G401.6 (cell line): ENCODE data around the gene LY6G6F.

Experiments
- FAIRE-seq: peaks from 2 replicates; lab custom pipeline; 2012; peaks lifted over from hg19 to GRCh38; lab: Jason Lieb, UNC

Gene LY6G6F

DNA sequence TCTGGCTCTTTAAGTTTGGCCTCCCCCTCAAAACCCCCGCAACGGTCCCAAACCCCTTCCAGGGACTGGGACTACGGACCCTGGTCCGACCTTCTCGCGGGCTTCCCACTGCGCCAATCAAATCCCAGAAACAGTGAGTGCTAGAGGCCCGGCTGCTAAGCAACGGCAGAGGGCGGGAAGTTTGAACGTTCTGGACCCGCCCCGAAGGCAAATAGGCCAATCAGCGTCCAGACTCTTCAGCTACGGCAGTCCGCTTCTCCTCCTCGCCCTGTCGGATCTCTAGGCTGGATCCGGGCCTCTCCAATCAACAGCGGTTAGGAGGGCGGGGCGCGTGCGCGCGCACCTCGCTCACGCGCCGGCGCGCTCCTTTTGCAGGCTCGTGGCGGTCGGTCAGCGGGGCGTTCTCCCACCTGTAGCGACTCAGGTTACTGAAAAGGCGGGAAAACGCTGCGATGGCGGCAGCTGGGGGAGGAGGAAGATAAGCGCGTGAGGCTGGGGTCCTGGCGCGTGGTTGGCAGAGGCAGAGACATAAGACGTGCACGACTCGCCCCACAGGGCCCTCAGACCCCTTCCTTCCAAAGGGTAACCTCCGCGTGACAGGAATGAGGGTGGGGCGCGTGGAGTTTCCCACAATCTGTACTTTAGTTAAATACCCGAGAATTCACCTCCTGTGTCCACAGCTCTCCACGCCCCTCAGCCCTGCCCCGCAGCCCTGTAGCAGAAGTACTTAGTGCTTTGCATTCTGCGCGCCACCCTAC lies 33.2 kb downstream of the LY6G6F start, which contains the start of gene MSH5:
TSS of gene MSH5 (plus strand) at position 367 of the 758 bp plus-strand sequence. CDS start 462 bp downstream, outside the sequence.
- peak; percentile 97 for FAIRE-seq

DNA sequence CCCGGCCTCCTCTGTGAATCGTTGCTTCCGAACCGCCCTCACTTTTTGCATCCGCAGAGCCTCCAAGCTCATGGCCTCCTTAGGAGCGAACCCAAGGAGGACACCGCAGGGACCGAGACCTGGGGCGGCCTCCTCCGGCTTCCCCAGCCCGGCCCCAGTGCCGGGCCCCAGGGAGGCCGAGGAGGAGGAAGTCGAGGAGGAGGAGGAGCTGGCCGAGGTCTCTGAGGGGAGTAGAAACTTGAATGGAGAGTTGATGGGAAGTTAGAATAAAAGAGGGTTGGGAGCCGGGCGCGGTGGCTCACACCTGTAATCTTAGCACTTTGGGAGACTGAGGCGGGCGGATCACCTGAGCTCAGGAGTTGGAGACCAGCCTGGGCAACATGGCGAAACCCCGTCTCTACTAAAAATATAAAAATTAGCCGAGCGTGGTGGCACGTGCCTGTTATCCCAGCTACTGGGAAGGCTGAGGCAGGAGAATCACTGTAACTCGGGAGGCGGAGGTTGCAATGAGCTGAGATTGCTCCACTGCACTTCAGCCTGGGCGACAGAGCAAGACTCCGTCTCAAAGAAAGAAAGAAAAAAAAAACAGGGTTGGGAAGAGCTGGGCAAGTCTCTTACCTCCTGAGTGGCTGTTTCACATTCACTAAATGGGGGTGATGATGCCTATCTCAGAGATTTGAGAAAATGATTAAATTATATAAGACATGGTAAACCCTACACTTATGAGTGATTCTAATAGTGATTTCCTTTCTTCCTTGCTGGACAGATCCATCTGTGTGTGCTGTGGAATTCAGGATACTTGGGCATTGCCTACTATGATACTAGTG lies 33.9 kb downstream of the LY6G6F start:
- FAIRE-seq, result no peak

DNA sequence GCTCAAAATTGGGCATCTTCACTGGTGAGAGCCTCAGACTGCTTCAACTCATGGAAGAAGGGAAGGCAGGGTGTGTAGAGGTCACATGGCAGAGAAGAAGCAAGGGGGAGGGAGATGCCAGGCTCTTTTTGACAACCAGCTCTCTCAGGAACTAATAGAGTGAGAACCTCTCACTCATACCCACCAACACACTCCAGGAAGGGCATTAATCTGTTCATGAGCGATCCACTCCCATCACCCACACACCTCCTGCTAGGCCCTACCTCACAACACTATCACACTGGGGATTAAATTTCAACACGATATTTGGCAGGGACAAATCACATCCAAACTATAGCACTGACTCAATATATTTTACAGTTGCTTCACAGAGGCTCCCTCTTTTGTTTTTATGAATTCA lies 35.1 kb downstream of the LY6G6F start:
- FAIRE-seq, result no peak

DNA sequence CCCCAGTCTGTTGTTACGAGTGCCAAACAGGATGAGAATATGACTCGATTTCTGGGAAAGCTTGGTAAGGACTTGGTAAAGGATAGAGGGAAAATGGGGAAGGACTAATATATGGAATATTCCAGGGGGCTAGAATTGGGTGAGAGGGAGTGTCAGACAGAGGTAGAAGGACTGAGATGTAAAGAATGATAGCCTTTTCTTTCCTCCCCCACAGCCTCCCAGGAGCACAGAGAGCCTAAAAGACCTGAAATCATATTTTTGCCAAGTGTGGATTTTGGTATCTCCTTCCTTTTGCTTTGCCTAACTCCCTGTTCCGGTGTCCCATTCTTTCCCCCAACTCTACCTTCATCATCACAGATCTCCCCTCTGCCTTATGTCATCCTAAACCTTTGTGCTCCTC lies 36.2 kb downstream of the LY6G6F start:
- no peak for FAIRE-seq

DNA sequence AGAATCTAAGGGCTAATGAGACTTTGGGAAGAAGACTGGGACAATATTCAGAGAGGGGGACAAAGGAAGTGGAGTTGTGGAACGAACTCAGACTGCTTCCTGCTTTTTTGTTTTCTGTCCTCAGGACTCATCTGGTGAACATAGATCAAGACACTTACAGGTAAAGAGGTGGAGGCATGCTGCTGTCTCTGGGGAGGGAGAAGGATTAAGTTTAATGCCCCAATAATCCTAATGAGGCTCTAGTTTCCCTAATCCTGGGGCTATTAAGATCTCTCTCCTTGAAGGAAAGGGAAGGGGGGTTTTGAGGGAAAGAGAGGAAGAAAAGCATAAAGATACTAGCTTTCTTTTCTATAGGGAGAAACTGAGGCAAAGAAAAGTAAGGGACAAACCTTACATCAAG lies 37.8 kb downstream of the LY6G6F start:
- FAIRE-seq, result no peak

DNA sequence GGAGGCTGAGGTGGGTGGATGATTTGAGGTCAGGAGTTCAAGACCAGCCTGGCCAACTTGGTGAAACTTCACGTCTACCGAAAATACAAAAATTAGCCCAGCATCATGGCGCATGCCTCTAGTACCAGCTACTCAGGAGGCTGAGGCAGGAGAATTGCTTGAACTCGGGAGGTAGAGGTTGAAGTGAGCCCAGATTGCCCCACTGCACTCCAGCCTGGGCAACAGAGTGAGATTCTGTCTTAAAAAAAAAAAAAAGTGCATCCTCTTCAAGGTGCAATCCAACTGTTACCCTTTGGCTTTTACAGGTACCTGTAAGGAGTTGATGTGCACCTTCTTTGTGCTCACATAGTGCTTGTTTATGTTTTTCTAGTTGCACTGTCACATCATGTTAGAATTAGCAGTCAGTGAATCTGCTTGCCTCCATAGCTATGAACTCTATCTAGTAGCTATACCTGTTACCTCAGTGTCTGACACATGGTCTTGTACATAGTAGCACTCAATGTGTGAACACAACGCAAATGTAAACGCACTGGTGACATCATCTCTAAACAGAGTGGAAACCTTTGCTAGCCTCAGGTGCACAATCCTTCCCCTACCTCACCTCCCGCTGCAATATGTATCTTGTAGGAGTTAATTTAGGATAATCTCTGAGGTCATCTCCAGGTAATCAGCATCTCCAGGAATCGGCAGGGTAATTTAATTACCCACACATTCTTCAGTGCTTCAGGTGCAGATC lies 42.8 kb downstream of the LY6G6F start:
- no peak for FAIRE-seq

- no peak for FAIRE-seq
Measured at GRCh38 chr6:31750411-31751022, 43.9 kb downstream of the LY6G6F start.

- no peak for FAIRE-seq
Measured at GRCh38 chr6:31752739-31753319, 46.2 kb downstream of the LY6G6F start.

GRCh38 chr6:31758281-31758680 lies 51.6 kb downstream of the LY6G6F start:
- FAIRE-seq, result no peak
